Heart left ventricle (tissue), 13 donors: Measurements from ENCODE around the gene CFAP52.

Experiments
- CTCF ChIP-seq, 12 donors: fragments of 200-600 bp; sonication (generic) in 4 of 12; IDR thresholded peaks; one replicate each; pipeline versions ENCODE4 v1.5.0 to v1.8.0; 2018 to 2022; ENCODE audit warnings: antibody characterized with exemption in 12 of 12, mild to moderate bottlenecking in 5 of 12
- POLR2A ChIP-seq, 2 donors: fragments of 450-650 bp; IDR thresholded peaks; one replicate each; pipeline ENCODE4 v1.6.1; 2017; ENCODE audit warnings: antibody characterized with exemption in 2 of 2, mild to moderate bottlenecking in 2 of 2, moderate library complexity in 2 of 2
- donor health status: ischemic (EF 13 %, LVEDD 7.1; RV severe dilation, severe dysfunction).
- donor health status: DM: no; HTN: yes; CAD: no.
- donor health status: DM: no; HTN: no; CAD: no.
- donor health status: ischemic (EF 25% LVEDD 6.9; RV normal size, moderate dysfunction).
- donor health status: ischemic (EF 25% LVEDD 5.7; RV mildly dilated, moderate dysfunction).
- donor health status: ischemic (EF 35%, LVEDD 5.7; RV mildly dilated, moderate dysfunction).
- donor health status: nonischemic (EF 11% LVEDD 7.7; RV severe dilation, severe dysfunction).
- donor health status: DM: yes; HTN: yes; CAD: no.
- donor health status: PGD.
- donor health status: ischemic (EF 29% LVEDD 5.4; RV normal size, mild dysfunction).
- donor health status: nonischemic (EF 23%, LVEDD 6.1; RV moderate dilation, normal function).

- TF ChIP-seq CTCF (IDR thresholded peaks at IDR 0.05) (no peak), POLR2A (IDR thresholded peaks at IDR 0.05) (no peak)
Observed at GRCh38 chr17:9531034-9531433, 45.4 kb upstream of the CFAP52 start.
